ENCODE results near the gene SH2D3C.

GRCh38 chr9:127700594-127701255 is 77.7 kb downstream of the SH2D3C start:
- TF ChIP-seq, protein P1, sequence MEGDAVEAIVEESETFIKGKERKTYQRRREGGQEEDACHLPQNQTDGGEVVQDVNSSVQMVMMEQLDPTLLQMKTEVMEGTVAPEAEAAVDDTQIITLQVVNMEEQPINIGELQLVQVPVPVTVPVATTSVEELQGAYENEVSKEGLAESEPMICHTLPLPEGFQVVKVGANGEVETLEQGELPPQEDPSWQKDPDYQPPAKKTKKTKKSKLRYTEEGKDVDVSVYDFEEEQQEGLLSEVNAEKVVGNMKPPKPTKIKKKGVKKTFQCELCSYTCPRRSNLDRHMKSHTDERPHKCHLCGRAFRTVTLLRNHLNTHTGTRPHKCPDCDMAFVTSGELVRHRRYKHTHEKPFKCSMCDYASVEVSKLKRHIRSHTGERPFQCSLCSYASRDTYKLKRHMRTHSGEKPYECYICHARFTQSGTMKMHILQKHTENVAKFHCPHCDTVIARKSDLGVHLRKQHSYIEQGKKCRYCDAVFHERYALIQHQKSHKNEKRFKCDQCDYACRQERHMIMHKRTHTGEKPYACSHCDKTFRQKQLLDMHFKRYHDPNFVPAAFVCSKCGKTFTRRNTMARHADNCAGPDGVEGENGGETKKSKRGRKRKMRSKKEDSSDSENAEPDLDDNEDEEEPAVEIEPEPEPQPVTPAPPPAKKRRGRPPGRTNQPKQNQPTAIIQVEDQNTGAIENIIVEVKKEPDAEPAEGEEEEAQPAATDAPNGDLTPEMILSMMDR (conservative IDR thresholded peaks at IDR 0.05): no peak
- no peak for TF ChIP-seq EZH2 (IDR thresholded peaks at IDR 0.05; ENCODE audit: low read depth)
